ENCODE measurements around the gene RAB39B.
"Not testable (repeated sequence)": the region's sequence is repeated elsewhere in the genome, so short reads cannot be mapped to it uniquely, and the experiment has no call there.

The RAB39B gene

GRCh38 chrX:155237719-155238118 lies 26.6 kb downstream of the RAB39B start:
- DNase-seq (ENCODE audit: low read depth) = no peak
- no peak overlapping the region for H3K4me3 ChIP-seq (ENCODE audit: control insufficient read depth, low read depth, low read length)
- TF ChIP-seq, protein P1, sequence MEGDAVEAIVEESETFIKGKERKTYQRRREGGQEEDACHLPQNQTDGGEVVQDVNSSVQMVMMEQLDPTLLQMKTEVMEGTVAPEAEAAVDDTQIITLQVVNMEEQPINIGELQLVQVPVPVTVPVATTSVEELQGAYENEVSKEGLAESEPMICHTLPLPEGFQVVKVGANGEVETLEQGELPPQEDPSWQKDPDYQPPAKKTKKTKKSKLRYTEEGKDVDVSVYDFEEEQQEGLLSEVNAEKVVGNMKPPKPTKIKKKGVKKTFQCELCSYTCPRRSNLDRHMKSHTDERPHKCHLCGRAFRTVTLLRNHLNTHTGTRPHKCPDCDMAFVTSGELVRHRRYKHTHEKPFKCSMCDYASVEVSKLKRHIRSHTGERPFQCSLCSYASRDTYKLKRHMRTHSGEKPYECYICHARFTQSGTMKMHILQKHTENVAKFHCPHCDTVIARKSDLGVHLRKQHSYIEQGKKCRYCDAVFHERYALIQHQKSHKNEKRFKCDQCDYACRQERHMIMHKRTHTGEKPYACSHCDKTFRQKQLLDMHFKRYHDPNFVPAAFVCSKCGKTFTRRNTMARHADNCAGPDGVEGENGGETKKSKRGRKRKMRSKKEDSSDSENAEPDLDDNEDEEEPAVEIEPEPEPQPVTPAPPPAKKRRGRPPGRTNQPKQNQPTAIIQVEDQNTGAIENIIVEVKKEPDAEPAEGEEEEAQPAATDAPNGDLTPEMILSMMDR (IDR thresholded peaks at IDR 0.05; ENCODE audit: control insufficient read depth, insufficient read depth, low read depth, low read length, missing control alignments) = no peak

- H3K4me3 ChIP-seq (ENCODE audit: control insufficient read depth, low read depth, low read length) = no peak overlapping the region
Measured at GRCh38 chrX:155235891-155236290, 28.4 kb downstream of the RAB39B start.

DNA sequence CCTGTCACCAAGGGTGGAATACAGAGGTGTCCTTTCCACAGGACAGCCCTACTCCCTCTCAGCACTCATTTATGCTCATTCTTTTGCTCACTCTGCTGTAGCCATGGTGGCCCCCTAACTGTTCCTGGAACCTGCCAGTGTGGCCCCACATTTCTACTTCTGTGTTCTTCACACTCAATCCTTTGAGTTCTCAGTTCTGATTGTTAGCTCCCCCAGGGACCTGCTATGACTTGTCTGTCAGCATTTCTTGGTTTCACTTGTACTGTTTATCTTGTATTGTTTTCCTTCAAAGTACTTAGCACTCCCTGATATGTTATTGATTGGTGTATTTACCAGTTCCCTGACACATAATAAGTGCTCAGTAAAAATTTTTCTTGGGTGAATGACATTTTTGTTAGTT lies 33.1 kb downstream of the RAB39B start:
- H3K4me3 ChIP-seq (ENCODE audit: control insufficient read depth, low read depth, low read length) = no peak overlapping the region
- TF ChIP-seq, protein P1 (IDR thresholded peaks at IDR 0.05; ENCODE audit: control insufficient read depth, insufficient read depth, low read depth, low read length, missing control alignments) = no peak
- DNase-seq (ENCODE audit: low read depth) = no peak

More at GRCh38 chrX:155235891-155236290, 28.4 kb downstream of the RAB39B start:
- TF ChIP-seq, protein P1 (IDR thresholded peaks at IDR 0.05; ENCODE audit: control insufficient read depth, insufficient read depth, low read depth, low read length, missing control alignments) = no peak
- DNase-seq (ENCODE audit: low read depth) = no peak

DNA sequence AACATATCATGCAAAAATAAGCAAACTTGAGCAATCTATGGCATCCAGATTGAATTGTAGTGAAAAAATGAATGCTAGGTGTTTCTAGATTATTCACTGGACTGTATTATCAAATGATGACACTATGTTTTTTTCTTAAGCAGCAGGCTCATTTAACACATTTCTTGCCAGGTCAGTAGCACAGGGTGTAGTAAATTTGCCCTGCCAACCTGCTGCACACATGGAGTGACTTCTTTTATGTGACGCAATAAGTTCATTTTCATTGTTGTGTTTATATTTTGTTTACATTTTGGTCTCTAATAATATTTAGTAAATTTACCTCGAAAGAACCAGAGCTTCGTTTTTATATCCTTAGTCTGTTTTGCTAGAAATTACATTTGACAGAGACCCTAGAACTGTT lies 38.5 kb downstream of the RAB39B start:
- no peak for DNase-seq (ENCODE audit: low read depth)
- TF ChIP-seq, protein P1 (IDR thresholded peaks at IDR 0.05; ENCODE audit: control insufficient read depth, insufficient read depth, low read depth, low read length, missing control alignments) = no peak
- H3K4me3 ChIP-seq (ENCODE audit: control insufficient read depth, low read depth, low read length) = no peak overlapping the region

DNA sequence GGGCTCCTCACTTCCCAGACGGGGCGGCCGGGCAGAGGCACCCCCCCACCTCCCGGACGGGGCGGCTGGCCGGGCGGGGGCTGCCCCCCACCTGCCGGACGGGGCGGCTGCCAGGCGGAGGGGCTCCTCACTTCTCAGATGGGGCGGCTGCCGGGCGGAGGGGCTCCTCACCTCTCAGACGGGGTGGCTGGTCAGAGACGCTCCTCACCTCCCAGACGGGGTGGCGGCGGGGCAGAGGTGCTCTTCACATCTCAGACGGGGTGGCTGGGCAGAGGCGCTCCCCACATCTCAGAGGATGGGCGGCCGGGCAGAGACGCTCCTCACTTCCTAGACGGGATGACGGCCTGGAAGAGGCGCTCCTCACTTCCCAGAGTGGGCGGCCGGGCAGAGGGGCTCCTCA lies 40.5 kb downstream of the RAB39B start:
- DNase-seq (ENCODE audit: low read depth); H3K4me3 ChIP-seq (ENCODE audit: control insufficient read depth, low read depth, low read length): not testable (repeated sequence)

DNA sequence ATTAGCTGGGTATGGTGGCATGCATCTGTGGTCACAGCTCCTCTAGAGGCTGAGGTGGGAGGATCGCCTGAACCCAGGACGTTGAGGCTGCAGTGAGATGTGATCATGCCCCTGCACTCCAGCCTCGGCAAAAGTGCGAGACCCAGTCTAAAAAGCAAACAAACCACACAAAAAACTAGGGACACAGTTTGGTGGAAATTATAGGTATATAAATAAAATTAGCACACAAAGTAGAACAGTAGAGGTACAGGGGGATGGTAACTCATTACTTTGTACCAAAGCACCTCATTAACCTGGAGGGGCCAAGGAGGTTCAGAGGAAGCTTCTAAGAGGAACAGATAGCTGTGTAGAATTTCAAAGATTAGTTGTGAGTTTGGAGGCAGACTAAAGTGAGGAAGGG lies 42.9 kb downstream of the RAB39B start:
- no peak overlapping the region for H3K4me3 ChIP-seq (ENCODE audit: control insufficient read depth, low read depth, low read length)
- no peak for DNase-seq (ENCODE audit: low read depth)
- TF ChIP-seq, protein P1 (IDR thresholded peaks at IDR 0.05; ENCODE audit: control insufficient read depth, insufficient read depth, low read depth, low read length, missing control alignments) = no peak

DNA sequence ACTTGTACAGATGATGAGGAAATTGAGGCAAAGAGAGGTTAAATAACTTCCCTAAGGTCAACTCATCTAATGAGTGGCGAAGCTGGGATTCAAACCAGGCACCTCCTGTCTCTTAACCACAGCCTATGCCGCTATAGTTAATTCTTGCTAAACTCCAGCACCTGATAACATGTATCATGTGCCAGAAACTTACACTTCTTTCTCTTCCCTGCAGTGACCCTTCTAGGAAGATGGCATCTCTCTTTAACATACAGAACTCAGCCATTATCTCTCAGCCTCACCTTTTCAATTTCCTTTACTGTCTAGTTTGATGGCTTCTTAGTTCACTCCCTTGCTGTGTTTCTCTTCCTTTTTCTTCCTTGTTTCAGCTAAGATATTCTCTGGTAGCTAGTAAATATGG lies 45.5 kb downstream of the RAB39B start:
- no peak overlapping the region for H3K4me3 ChIP-seq (ENCODE audit: control insufficient read depth, low read depth, low read length)
- no peak for DNase-seq (ENCODE audit: low read depth)

More for the DNA sequence above, 45.5 kb downstream of the RAB39B start:
- TF ChIP-seq, protein P1 (IDR thresholded peaks at IDR 0.05; ENCODE audit: control insufficient read depth, insufficient read depth, low read depth, low read length, missing control alignments) = no peak

All from AG09309 (cell line).